ENCODE data around the gene MACROD2.

Gene MACROD2

DNA sequence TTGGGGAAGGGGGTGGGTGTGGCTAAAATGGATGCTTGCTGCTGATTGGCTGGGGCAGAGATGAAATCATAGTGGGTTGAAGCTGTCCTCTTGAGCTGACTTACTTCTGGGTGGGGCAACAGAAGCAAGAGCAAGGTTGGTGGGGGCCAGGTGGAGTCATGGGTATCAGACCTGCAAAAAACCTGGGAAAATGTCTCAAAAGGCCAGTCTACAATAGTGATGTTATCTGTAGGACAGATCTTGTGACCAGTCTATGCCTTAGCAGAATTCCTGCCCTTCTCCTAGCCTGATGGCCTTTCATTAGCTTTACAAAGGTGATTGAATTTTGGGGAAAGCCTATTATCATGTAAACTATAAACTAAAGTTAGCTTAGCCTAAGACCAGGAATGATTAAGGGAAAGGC is 1632.2 kb downstream of the MACROD2 start:
- DNase-seq (ENCODE audit: low read depth): no peak

DNA sequence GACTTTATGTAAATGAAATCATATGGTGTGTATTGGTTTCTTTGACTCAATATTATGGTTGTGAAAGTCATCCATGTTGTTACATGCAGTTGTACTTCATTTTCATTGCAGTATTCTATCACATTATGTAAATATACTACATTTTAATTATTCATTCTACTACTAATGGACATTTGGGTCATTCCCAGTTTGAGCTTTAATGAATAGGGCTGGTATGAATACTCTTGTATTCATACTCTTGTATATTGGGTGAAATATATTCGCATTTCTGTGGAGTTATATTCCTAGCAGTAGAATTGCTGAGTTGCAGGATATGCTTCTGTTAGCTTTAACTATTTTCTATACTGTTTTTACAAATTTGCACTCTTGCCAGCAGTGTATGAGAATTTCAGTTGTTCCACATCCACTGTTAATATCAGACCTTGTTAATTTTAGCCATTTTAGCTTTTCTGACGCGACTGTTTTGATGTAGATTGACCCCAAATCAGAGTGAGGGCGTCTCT is 1633.6 kb downstream of the MACROD2 start:
- no peak for DNase-seq (ENCODE audit: low read depth)

DNA sequence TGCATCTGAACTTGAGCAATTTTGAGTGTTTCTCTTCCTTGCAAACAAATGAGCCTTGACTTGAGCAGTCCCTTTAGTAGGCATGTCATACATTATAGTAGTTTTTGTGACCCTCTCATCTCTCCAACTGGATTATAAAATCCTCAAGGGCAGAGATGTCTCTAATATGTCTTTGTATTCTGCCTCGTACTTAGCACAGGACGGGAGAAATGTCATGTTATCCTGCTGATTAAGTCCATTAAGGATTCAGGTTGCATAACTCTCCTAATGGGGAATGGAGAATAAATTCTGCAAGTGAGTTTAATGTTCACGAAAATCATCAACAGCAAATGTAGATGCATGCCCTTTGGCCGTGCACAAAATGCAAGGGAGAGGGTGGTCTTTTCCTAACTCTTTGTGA is 1635.0 kb downstream of the MACROD2 start:
- DNase-seq (ENCODE audit: low read depth): no peak

- no peak for DNase-seq (ENCODE audit: low read depth)
Measured at GRCh38 chr20:15632680-15633079, 1637.4 kb downstream of the MACROD2 start.

DNA sequence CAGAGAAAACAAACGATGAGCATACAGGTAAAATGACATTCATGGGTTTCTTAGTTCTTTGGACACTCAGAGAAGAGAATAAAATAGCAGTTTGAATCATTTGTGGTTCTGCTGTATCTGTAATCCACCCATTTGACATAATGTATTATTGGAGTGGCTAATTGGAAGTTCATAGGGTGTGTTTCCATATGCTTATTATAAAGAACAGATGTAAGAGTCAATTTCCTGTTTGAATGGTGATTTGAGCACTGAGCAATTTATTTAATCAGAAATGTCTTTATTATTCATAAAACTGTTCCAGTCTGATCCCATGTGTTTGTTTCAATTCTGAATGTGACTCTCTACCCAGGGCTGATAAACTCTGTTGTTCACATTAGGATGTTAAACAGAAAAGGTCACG is 1638.8 kb downstream of the MACROD2 start:
- DNase-seq (ENCODE audit: low read depth): no peak

GRCh38 chr20:15637546-15637945 is 1642.2 kb downstream of the MACROD2 start:
- no peak for DNase-seq (ENCODE audit: low read depth)

GRCh38 chr20:15637950-15638754 is 1642.8 kb downstream of the MACROD2 start:
- DNase-seq (ENCODE audit: low read depth): no peak

GRCh38 chr20:15638816-15639215 is 1643.5 kb downstream of the MACROD2 start:
- no peak for DNase-seq (ENCODE audit: low read depth)

GRCh38 chr20:15639839-15640238 is 1644.5 kb downstream of the MACROD2 start:
- DNase-seq (ENCODE audit: low read depth): no peak

DNA sequence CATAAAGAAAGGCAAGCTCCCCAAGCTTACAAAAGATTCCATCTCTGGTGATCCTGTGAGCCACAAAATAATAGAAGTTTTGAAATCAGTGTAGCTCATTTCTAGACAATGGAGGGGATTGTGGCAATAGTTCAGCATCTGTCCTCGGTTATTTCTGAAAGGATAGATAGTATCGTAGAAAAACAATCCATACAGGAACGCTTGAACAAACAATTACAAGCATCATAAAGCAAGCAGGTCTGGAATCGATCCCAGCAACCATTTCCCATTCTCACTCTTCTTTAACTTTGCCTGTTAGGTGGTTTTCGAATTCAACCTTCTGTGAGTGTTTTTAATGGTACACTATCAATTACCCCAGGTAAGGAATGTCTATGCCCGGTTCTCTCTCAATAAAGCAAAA is 1646.8 kb downstream of the MACROD2 start:
- no peak for DNase-seq (ENCODE audit: low read depth)

- no peak for DNase-seq (ENCODE audit: low read depth)
Measured at GRCh38 chr20:15642676-15643075, 1647.4 kb downstream of the MACROD2 start.

DNA sequence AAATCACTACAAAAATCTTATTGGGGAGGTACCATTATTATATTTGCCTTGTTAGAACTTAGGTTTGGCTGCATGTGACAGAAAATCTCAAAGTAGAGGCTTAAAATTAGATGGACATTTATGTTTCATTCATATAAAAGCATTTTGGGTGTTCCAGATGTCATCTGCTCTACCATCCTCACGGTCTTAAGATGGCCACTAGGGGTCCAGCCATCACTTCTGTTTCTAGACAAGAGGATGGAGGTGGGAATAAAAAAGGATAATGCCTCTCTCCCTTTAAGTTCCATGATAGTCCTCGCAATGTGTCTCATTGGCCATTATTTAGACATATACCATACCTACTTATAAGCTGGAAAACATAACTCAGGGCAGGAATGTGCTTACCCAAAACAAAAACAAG is 1648.4 kb downstream of the MACROD2 start:
- no peak for DNase-seq (ENCODE audit: low read depth)

- DNase-seq (ENCODE audit: low read depth): no peak
Measured at GRCh38 chr20:15645816-15646215, 1650.5 kb downstream of the MACROD2 start.

DNA sequence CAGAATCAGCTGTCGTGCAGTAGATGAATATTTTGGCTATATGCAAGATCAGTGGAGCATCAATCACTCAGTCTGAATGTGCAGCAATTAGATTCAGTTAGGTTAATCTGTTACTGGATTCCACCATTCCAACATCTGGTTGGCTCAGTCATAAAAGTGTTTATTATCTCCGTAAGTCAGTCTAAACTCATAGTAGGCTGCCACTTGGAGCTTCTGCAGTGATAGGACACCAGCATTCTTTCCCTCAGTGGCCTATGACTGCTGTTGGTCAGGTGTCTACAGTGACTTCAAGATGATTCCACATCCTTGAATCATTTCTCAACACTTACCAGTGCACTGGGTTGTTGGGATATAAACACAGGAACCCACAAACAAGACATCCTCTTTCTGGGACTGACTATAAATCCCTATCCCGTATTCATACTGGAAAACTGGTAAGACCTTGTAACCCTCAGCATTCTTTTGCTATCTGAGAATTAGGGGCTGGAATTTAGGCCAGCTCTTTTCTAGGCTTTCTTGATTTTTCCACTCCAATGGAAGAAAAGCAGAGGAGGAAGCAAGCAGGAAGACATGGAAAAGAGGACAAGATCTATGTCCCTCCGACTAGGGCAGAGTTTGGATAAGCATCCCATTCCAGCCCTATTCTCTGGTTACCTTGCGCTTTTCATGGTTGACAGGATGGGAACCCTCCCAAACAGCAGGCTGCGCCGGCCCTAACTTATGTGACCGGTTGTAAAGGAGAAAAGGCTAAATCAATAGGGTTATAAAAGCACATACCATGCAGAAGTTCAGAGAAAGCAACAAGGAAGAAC is 1658.3 kb downstream of the MACROD2 start:
- no peak for DNase-seq (ENCODE audit: low read depth)

DNA sequence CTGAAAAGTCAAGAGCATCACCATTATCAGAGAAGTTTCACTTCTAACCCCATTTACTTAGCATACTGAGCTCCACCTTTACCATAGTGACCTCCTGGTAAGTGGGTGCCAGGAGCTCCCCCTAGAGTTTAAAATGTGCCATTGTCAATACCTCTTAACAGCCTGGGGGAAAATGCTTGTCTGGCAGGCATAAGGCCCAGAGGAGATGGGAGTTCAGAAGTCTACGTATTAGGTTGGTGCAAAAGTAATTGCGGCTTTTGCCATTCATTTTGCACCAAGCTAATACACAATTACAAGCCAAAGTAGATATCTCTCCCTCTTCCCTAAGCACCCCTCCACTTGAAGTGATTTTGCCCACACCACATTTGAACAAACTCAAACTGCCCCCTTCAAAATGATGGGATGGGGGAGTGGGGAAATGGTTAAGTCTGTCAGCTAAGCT is 1658.9 kb downstream of the MACROD2 start:
- DNase-seq (ENCODE audit: low read depth): no peak

- no peak for DNase-seq (ENCODE audit: low read depth)
Measured at GRCh38 chr20:15655295-15655874, 1660.1 kb downstream of the MACROD2 start.

DNA sequence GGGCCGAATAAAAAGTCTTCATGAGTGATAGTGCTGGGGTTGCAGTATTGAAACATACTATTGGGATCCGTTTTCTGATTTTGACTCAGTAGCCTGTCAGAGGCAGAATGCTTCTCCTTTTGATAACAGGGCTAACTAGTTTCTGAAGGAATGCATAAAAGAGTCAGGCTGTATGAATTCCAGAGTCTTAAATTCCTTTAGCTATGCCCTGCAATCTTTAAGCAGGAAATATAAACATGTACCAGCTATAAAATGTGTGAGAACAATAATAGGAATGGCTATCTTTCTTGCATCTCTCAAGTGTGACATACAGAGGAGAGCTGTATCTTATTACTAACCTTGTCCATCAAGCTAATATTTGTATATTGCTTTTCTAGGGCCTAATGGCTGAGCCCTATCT is 1660.8 kb downstream of the MACROD2 start:
- DNase-seq (ENCODE audit: low read depth): no peak

DNA sequence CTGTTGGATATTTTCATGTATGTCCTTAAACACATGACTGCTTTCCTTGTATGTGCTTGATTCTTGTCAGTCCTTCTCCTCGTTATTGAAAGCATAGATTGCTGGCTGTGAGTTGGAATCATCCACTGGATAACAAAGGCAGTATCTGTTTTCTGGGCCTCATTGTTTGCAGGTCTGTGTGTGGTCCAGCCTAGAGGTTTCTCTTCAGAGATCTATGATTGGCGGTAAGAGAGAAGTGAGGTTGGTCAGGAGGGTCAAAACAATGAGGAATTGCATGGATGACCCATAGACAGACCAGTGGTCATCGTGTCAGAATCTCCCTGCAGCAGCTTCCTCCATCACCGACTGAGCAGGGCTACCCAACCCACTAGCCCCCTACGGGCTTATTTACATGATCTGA is 1663.0 kb downstream of the MACROD2 start:
- DNase-seq (ENCODE audit: low read depth): no peak

- no peak for DNase-seq (ENCODE audit: low read depth)
Measured at GRCh38 chr20:15673206-15673605, 1677.9 kb downstream of the MACROD2 start.

GRCh38 chr20:15674253-15675060 is 1679.1 kb downstream of the MACROD2 start:
- no peak for DNase-seq (ENCODE audit: low read depth)

DNA sequence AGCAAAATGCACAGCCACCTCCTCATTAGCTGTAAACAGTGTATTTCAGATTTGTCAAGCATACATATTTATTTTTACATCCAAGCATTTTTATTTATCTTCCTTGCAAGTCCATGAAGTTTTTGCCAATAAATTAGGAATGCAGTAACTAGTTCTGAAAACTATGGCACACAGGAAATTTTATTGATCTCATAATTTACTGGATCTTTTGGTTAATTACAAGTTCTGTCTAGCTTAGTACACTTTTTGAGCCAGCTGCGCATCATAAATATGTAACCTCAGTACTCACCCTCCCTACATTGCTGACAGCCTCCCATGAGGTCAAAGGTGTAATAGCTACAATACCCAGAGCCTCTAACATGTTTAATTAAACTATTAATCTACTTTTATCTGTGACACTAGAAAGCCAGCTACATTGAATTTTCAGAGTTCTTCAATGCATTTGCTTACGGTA is 1679.8 kb downstream of the MACROD2 start:
- no peak for DNase-seq (ENCODE audit: low read depth)

Measured in stimulated activated CD8-positive, alpha-beta memory T cell treated with anti-CD3 and anti-CD28 coated beads, Interleukin-12 subunit alpha, Interleukin-12 subunit beta, amount 100 ng/mL, for 1 hour (primary cell).